Testis (tissue), 2 donors: ENCODE results near the gene PDE4B.

ENCODE experiments used
- POLR2A ChIP-seq: fragments of 450-650 bp; IDR thresholded peaks from one replicate; pipeline ENCODE4 v1.6.1; 2017; ENCODE audit warnings: antibody characterized with exemption, mild to moderate bottlenecking, moderate library complexity
- TF ChIP-seq, protein P1 (sequence below), 3 experiments: fragments of 450-650 bp in 2 of 3; fragments of 200-600 bp in 1 of 3; sonication (generic) in 1 of 3; IDR thresholded peaks; one replicate each; pipeline ENCODE4 v1.5.1; 2016 to 2019; ENCODE audit warnings: antibody characterized with exemption in 3 of 3, mild to moderate bottlenecking in 2 of 3, moderate library complexity in 1 of 3

- TF ChIP-seq, protein P1, sequence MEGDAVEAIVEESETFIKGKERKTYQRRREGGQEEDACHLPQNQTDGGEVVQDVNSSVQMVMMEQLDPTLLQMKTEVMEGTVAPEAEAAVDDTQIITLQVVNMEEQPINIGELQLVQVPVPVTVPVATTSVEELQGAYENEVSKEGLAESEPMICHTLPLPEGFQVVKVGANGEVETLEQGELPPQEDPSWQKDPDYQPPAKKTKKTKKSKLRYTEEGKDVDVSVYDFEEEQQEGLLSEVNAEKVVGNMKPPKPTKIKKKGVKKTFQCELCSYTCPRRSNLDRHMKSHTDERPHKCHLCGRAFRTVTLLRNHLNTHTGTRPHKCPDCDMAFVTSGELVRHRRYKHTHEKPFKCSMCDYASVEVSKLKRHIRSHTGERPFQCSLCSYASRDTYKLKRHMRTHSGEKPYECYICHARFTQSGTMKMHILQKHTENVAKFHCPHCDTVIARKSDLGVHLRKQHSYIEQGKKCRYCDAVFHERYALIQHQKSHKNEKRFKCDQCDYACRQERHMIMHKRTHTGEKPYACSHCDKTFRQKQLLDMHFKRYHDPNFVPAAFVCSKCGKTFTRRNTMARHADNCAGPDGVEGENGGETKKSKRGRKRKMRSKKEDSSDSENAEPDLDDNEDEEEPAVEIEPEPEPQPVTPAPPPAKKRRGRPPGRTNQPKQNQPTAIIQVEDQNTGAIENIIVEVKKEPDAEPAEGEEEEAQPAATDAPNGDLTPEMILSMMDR (IDR thresholded peaks at IDR 0.05) = no peak
- no peak for TF ChIP-seq POLR2A
Observed at GRCh38 chr1:66368261-66368660, 575.6 kb downstream of the PDE4B start.
